IMR-90 (cell line): ENCODE measurements around the gene AIRE. TPM values are rescaled to one million over a fixed set of nuclear protein-coding genes. Genes with fewer than 3 reads are reported as not detected.

Source experiments
- ATAC-seq: fragments of 200-7000 bp; cut with Tn5 transposase; 2 replicates; pipeline ENCODE4 v1.9.1; 2020; ENCODE audit warnings: low read depth, mild to moderate bottlenecking, moderate library complexity
- BruUV-seq: library from RNA; stranded (reverse); fragments of 400-500 nt; replicated peaks from 2 replicates; lab custom pipeline; 2021; lab: Mats Ljungman, UMichigan
- CTCF ChIA-PET: fragments of 300-600 bp; formaldehyde crosslinking; extraction: SDS; loops from one replicate; lab custom pipeline; 2021; ENCODE audit warnings: antibody characterized with exemption; lab: Yijun Ruan, JAX
- POLR2A ChIA-PET: fragments of 300-600 bp; sonication (Branson Sonifier 250); formaldehyde crosslinking; loops from one replicate; lab custom pipeline; 2022; ENCODE audit warnings: antibody characterized with exemption; ENCODE audit not compliant: unreplicated experiment; lab: Charles Lee
- DNase-seq: peaks from one replicate; pipeline ENCODE4 v3.0.0; 2013
- H2AFZ ChIP-seq: replicated peaks from 2 replicates; pipeline ENCODE3; 2013; ENCODE audit warnings: low read length, mild to moderate bottlenecking; ENCODE audit not compliant: poor library complexity
- H2AK5ac ChIP-seq: 2 replicates; pipeline ENCODE4 v1.6.1; 2013; ENCODE audit warnings: low read depth, low read length, inconsistent platforms
- H2AK9ac ChIP-seq: replicated peaks from 2 replicates; pipeline ENCODE3; 2013; ENCODE audit warnings: mild to moderate bottlenecking, low read depth, low read length, moderate library complexity; ENCODE audit not compliant: poor library complexity
- H2BK120ac ChIP-seq: 2 replicates; pipeline ENCODE4 v1.6.1; 2013; ENCODE audit warnings: low read depth, low read length, inconsistent platforms
- H2BK15ac ChIP-seq: 3 replicates; pipeline ENCODE4 v1.6.1; 2013; ENCODE audit warnings: low read depth, low read length, inconsistent platforms
- H2BK20ac ChIP-seq: 2 replicates; pipeline ENCODE4 v1.6.1; 2013; ENCODE audit warnings: low read depth, mild to moderate bottlenecking, inconsistent platforms, low read length, moderate library complexity
- H2BK5ac ChIP-seq: 2 replicates; pipeline ENCODE4 v1.6.1; 2013; ENCODE audit warnings: mild to moderate bottlenecking, low read depth, low read length, inconsistent platforms; ENCODE audit not compliant: poor library complexity, severe bottlenecking
- H3K14ac ChIP-seq: replicated peaks from 2 replicates; pipeline ENCODE4 v1.6.1; 2013; ENCODE audit warnings: low read depth, low read length, inconsistent platforms
- H3K18ac ChIP-seq: 2 replicates; pipeline ENCODE4 v1.6.1; 2013; ENCODE audit warnings: low read depth, low read length, control low read depth
- H3K23ac ChIP-seq: 2 replicates; pipeline ENCODE4 v1.6.1; 2013; ENCODE audit warnings: low read depth, low read length, inconsistent platforms
- H3K27ac ChIP-seq: 2 replicates; pipeline ENCODE4 v1.5.1; 2013; ENCODE audit warnings: mild to moderate bottlenecking, control low read depth, low read length; ENCODE audit not compliant: insufficient read depth
- H3K27me3 ChIP-seq: 2 replicates; pipeline ENCODE4 v1.6.1; 2013; ENCODE audit warnings: low read length; ENCODE audit not compliant: control insufficient read depth, insufficient read depth
- H3K36me3 ChIP-seq: 2 replicates; pipeline ENCODE4 v1.6.1; 2013; ENCODE audit warnings: low read length, mixed read lengths; ENCODE audit not compliant: control insufficient read depth, insufficient read depth
- H3K4ac ChIP-seq: 2 replicates; pipeline ENCODE4 v1.6.1; 2013; ENCODE audit warnings: low read depth, low read length, inconsistent platforms
- H3K4me1 ChIP-seq: 2 replicates; pipeline ENCODE4 v1.6.1; 2013; ENCODE audit warnings: low read length, mixed read lengths; ENCODE audit not compliant: control insufficient read depth, insufficient read depth
- H3K4me2 ChIP-seq: 2 replicates; pipeline ENCODE4 v1.6.1; 2013; ENCODE audit warnings: low read depth, mild to moderate bottlenecking, control low read depth, low read length, moderate library complexity
- H3K4me3 ChIP-seq: 2 replicates; pipeline ENCODE4 v1.5.1; 2013; ENCODE audit warnings: low read depth, mild to moderate bottlenecking, control low read depth, low read length, moderate library complexity; ENCODE audit not compliant: insufficient read depth
- H3K56ac ChIP-seq: 2 replicates; pipeline ENCODE4 v1.6.1; 2013; ENCODE audit warnings: low read length, inconsistent platforms; ENCODE audit not compliant: insufficient read depth; ENCODE audit errors: extremely low read depth
- H3K79me1 ChIP-seq, 2 experiments: 2 replicates each; pipeline ENCODE4 v1.6.1; 2013; ENCODE audit warnings: low read length in 2 of 2, inconsistent platforms in 1 of 2, low read depth in 1 of 2
- H3K9ac ChIP-seq: 2 replicates; pipeline ENCODE4 v1.6.1; 2013; ENCODE audit warnings: low read depth, low read length, control low read depth
- H3K9me1 ChIP-seq: 2 replicates; pipeline ENCODE4 v1.6.1; 2013; ENCODE audit warnings: low read length, inconsistent platforms; ENCODE audit not compliant: insufficient read depth
- H3K9me3 ChIP-seq: 2 replicates; pipeline ENCODE4 v1.6.1; 2013; ENCODE audit warnings: low read length; ENCODE audit not compliant: control insufficient read depth, insufficient read depth
- H4K20me1 ChIP-seq: 2 replicates; pipeline ENCODE4 v1.6.1; 2013; ENCODE audit warnings: low read length, inconsistent platforms; ENCODE audit not compliant: insufficient read depth
- H4K5ac ChIP-seq: 2 replicates; pipeline ENCODE4 v1.6.1; 2013; ENCODE audit warnings: mild to moderate bottlenecking, low read depth, low read length, control low read depth
- H4K8ac ChIP-seq, 2 experiments: 2 replicates each; pipeline ENCODE4 v1.6.1; 2013; ENCODE audit warnings: low read depth in 2 of 2, low read length in 2 of 2, control low read depth in 1 of 2, inconsistent platforms in 1 of 2
- H4K91ac ChIP-seq: 2 replicates; pipeline ENCODE4 v1.6.1; 2013; ENCODE audit warnings: low read depth, low read length, inconsistent platforms; ENCODE audit not compliant: insufficient read depth
- CEBPB ChIP-seq: IDR thresholded peaks from 2 replicates; pipeline ENCODE4 v1.6.1; 2012; ENCODE audit warnings: low read depth, low read length, improper control_type of control experiment
- POLR2A ChIP-seq: IDR thresholded peaks from 2 replicates; pipeline ENCODE4 v1.6.1; 2012; ENCODE audit warnings: mild to moderate bottlenecking, low read depth, low read length
- WGBS, 2 experiments: methylation state at CpG; one replicate each; pipeline versions ENCODE4 v1.1.5 to v1.1.7; 2013; ENCODE audit warnings: missing lambda C conversion rate in 2 of 2; ENCODE audit not compliant: insufficient read length in 1 of 2; ENCODE audit errors: extremely low coverage in 2 of 2; 5-methylcytosine and 5-hydroxymethylcytosine counted together
- dilution Hi-C: fragments of 300-500 bp; cut with HindIII; formaldehyde crosslinking; loops from one replicate; pipeline ENCODE4 v1.14.3; 2018; ENCODE audit warnings: low sequenced_read_pairs; ENCODE audit not compliant: unreplicated experiment
- in situ Hi-C: fragments of 300-500 bp; cut with MboI; formaldehyde crosslinking; loops from 3 replicates; pipeline ENCODE4 v1.14.3; 2019; ENCODE audit warnings: low sequenced_read_pairs, inconsistent platforms, mixed read lengths
- intact Hi-C: fragments of 100-400 bp; cut with micrococcal nuclease; formaldehyde crosslinking; loops from 2 replicates; pipeline ENCODE4 v1.10.0; 2022
- polyA plus RNA-seq, 3 experiments: library from polyadenylated mRNA; depleted of rRNA; stranded (reverse); fragments of >200 nt; gene quantifications; 2 replicates each; pipeline ENCODE4 v1.2.3, GENCODE V29; 2012; ENCODE audit warnings: low replicate concordance in 1 of 3
- total RNA-seq: library from RNA; depleted of rRNA; stranded (reverse); fragments of >200 nt; gene quantifications from 2 replicates; pipeline ENCODE4 v1.2.3, GENCODE V29; 2012

The AIRE gene
- total and polyA plus RNA-seq, 2 of the 4 experiments (the other 2 are of a cell fraction), result 0.05 TPM; not detected in 1

DNA sequence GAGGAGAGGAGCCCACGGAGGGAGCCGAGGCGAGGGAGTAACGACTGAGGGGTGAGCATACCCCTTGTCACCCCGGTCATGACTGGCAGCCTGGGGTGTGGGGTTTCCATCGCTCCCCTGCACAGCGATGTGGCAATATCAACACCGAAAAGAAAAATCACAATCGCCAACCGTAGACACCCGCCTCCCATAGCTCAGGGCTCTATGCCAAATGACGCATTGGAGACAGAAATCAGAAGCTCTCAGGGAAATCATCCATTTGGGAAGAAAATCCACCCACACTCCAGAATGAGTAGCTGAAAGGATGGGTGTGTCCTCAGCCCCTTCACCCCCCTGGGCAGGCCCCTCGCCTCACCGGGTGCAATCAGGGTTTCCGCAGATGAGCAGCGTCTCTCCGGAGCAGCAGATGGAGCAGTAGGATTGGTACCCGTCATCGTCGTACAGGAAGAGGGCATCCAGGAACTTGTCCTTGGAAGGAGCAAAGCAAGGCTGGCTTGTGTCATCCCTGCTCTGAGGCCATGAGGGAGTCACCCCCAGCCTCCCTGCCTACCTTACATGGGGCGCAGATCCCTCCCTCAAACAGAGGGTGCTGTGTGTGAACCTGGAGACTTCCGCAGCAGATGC is 26.5 kb upstream of the AIRE start:
- H3K27ac ChIP-seq, result no peak overlapping the region
- no peak overlapping the region for H4K5ac ChIP-seq
- no peak overlapping the region for H3K56ac ChIP-seq
- H4K20me1 ChIP-seq, result no peaks in the 10 kb centered on the region
- no peak overlapping the region for H2BK5ac ChIP-seq
- H3K27me3 ChIP-seq, result peaks cover 22% of the 10 kb centered on the region
- H3K23ac ChIP-seq, result no peak overlapping the region
- intact Hi-C loops (no loop called here), dilution Hi-C loops (no loop called here), in situ Hi-C loops (no loop called here)
- H3K4me1 ChIP-seq, result no peaks in the 10 kb centered on the region
- ChIA-PET POLR2A (no interaction called here), CTCF (no interaction called here)
- H3K4ac ChIP-seq, result no peak overlapping the region
- ATAC-seq (no peak), DNase-seq (peak; percentile 37)
- no TSS peak for BruUV-seq
- 0 out of 2 replicates have a peak, but pooled peaks have one; percentile 25 for TF ChIP-seq CEBPB
- no peak for TF ChIP-seq POLR2A
- H2AK5ac ChIP-seq, result no peak overlapping the region
- no peak overlapping the region for H3K4me2 ChIP-seq
- no peaks in the 10 kb centered on the region for H3K9me1 ChIP-seq
- H3K18ac ChIP-seq, result no peak overlapping the region
- H3K9ac ChIP-seq, result no peak overlapping the region
- no peak overlapping the region for H4K91ac ChIP-seq
- H2AK9ac ChIP-seq, result no peak overlapping the region
- no peaks in the 10 kb centered on the region for H3K79me1 ChIP-seq
- H3K36me3 ChIP-seq, result no peaks in the 10 kb centered on the region
- peaks cover 8% of the 10 kb centered on the region for H3K9me3 ChIP-seq
- WGBS, 2 experiments, result 76% methylated on average over 5 of the region's 22 CpGs; no CpG with 5 or more reads in 1 of the 2 experiments
- no peak overlapping the region for H4K8ac ChIP-seq
- no peak overlapping the region for H3K14ac ChIP-seq
- no peak overlapping the region for H3K4me3 ChIP-seq
- H2BK20ac ChIP-seq, result no peak overlapping the region
- no peak overlapping the region for H2AFZ ChIP-seq
- H2BK120ac ChIP-seq, result no peak overlapping the region
- H2BK15ac ChIP-seq, result no peak overlapping the region
